ENCODE results near the gene STK11IP.

- no peak for TF ChIP-seq CTCF (conservative IDR thresholded peaks at IDR 0.05)
- no peak for TF ChIP-seq EZH2 (IDR thresholded peaks at IDR 0.05; ENCODE audit: low read depth)
Measured at GRCh38 chr2:219555956-219556355, 41.7 kb upstream of the STK11IP start.

All from PC-9 (cell line).